HUES64 (cell line): ENCODE data around the gene LTBP1.
"Not testable (repeated sequence)": the region's sequence is repeated elsewhere in the genome, so short reads cannot be mapped to it uniquely, and the experiment has no call there.

Experiments used
- H3K27ac ChIP-seq: 2 replicates; pipeline ENCODE4 v1.7.0; 2013; ENCODE audit warnings: low read depth, low read length, inconsistent platforms
- H3K27me3 ChIP-seq: 2 replicates; pipeline ENCODE4 v1.6.1; 2013; ENCODE audit warnings: mild to moderate bottlenecking, low read length; ENCODE audit not compliant: insufficient read depth
- H3K36me3 ChIP-seq: 2 replicates; pipeline ENCODE4 v1.6.1; 2013; ENCODE audit warnings: mild to moderate bottlenecking, low read length; ENCODE audit not compliant: insufficient read depth
- H3K4me1 ChIP-seq: 2 replicates; pipeline ENCODE4 v1.6.1; 2013; ENCODE audit warnings: mild to moderate bottlenecking, low read length, moderate library complexity; ENCODE audit not compliant: insufficient read depth
- H3K4me3 ChIP-seq: 2 replicates; pipeline ENCODE4 v1.5.1; 2013; ENCODE audit warnings: mild to moderate bottlenecking, low read length, moderate library complexity
- H3K9ac ChIP-seq: 2 replicates; pipeline ENCODE4 v1.6.1; 2013; ENCODE audit warnings: mild to moderate bottlenecking, low read depth, low read length
- H3K9me3 ChIP-seq: 2 replicates; pipeline ENCODE4 v1.6.1; 2013; ENCODE audit warnings: low read depth, low read length; ENCODE audit not compliant: insufficient read depth
- WGBS: fragments of 150-250, 120-280 bp; methylation state at CpG from one replicate; pipeline ENCODE4 v1.1.7; 2013; ENCODE audit warnings: missing lambda C conversion rate; 5-methylcytosine and 5-hydroxymethylcytosine counted together

Gene LTBP1

GRCh38 chr2:33051586-33052360, 105.0 kb downstream of the LTBP1 start:
- WGBS = 96% methylated on average over 7 of the region's 7 CpGs
- no peaks in the 10 kb centered on the region for H3K36me3 ChIP-seq
- peaks cover 9% of the 10 kb centered on the region; the same call in 1 of the 2 replicates for H3K4me1 ChIP-seq
- no peak overlapping the region for H3K4me3 ChIP-seq
- H3K9me3 ChIP-seq = no peaks in the 10 kb centered on the region
- H3K27ac ChIP-seq = no peak overlapping the region
- H3K9ac ChIP-seq = no peak overlapping the region
- no peaks in the 10 kb centered on the region for H3K27me3 ChIP-seq

GRCh38 chr2:33052361-33052735, 105.6 kb downstream of the LTBP1 start:
- Histone ChIP-seq H3K27me3 (no peaks in the 10 kb centered on the region), H3K4me1 (peaks cover 9% of the 10 kb centered on the region; the same call in 1 of the 2 replicates), H3K9ac (no peak overlapping the region), H3K4me3 (no peak overlapping the region), H3K9me3 (no peaks in the 10 kb centered on the region), H3K36me3 (no peaks in the 10 kb centered on the region), H3K27ac (no peak overlapping the region)
- WGBS = 98% methylated on average over 3 of the region's 3 CpGs

- not testable (repeated sequence) for H3K27ac ChIP-seq, H3K4me1 ChIP-seq, H3K27me3 ChIP-seq, H3K9ac ChIP-seq, H3K36me3 ChIP-seq, H3K9me3 ChIP-seq, H3K4me3 ChIP-seq
- 96% methylated on average over 11 of the region's 11 CpGs for WGBS
Measured at GRCh38 chr2:33052795-33053194, 106.0 kb downstream of the LTBP1 start.

- Histone ChIP-seq H3K27ac (no peak overlapping the region), H3K4me3 (no peak overlapping the region), H3K9me3 (no peaks in the 10 kb centered on the region), H3K9ac (no peak overlapping the region), H3K36me3 (no peaks in the 10 kb centered on the region), H3K4me1 (no peaks in the 10 kb centered on the region), H3K27me3 (no peaks in the 10 kb centered on the region)
- WGBS = 84% methylated on average over 12 of the region's 12 CpGs
Measured at GRCh38 chr2:33056170-33056569, 109.4 kb downstream of the LTBP1 start.

GRCh38 chr2:33057307-33058028, 110.7 kb downstream of the LTBP1 start:
- H3K4me3 ChIP-seq, H3K27me3 ChIP-seq, H3K9ac ChIP-seq, H3K36me3 ChIP-seq, H3K9me3 ChIP-seq, H3K27ac ChIP-seq, H3K4me1 ChIP-seq: not testable (repeated sequence)
- 89% methylated on average over 39 of the region's 39 CpGs for WGBS

- H3K9me3 ChIP-seq = no peaks in the 10 kb centered on the region
- peaks cover 9% of the 10 kb centered on the region; the same call in 1 of the 2 replicates for H3K4me1 ChIP-seq
- H3K27ac ChIP-seq = no peak overlapping the region
- H3K9ac ChIP-seq = no peak overlapping the region
- H3K36me3 ChIP-seq = no peaks in the 10 kb centered on the region
- no peaks in the 10 kb centered on the region for H3K27me3 ChIP-seq
- no peak overlapping the region for H3K4me3 ChIP-seq
- 96% methylated on average over 7 of the region's 8 CpGs for WGBS
Measured at GRCh38 chr2:33058716-33059470, 112.1 kb downstream of the LTBP1 start.

- 86% methylated on average over 3 of the region's 3 CpGs for WGBS
- no peak overlapping the region for H3K27ac ChIP-seq
- no peaks in the 10 kb centered on the region for H3K9me3 ChIP-seq
- peaks cover 9% of the 10 kb centered on the region; the same call in 1 of the 2 replicates for H3K4me1 ChIP-seq
- H3K27me3 ChIP-seq = no peaks in the 10 kb centered on the region
- no peaks in the 10 kb centered on the region for H3K36me3 ChIP-seq
- no peak overlapping the region for H3K4me3 ChIP-seq
- H3K9ac ChIP-seq = no peak overlapping the region
Measured at GRCh38 chr2:33059471-33060156, 112.9 kb downstream of the LTBP1 start.

- WGBS = 97% methylated on average over 2 of the region's 2 CpGs
- no peak overlapping the region for H3K9ac ChIP-seq
Measured at GRCh38 chr2:33060405-33060804, 113.7 kb downstream of the LTBP1 start.

GRCh38 chr2:33062665-33063250, 116.0 kb downstream of the LTBP1 start:
- no peak overlapping the region for H3K27ac ChIP-seq
- no peak overlapping the region for H3K4me3 ChIP-seq
- H3K9me3 ChIP-seq = no peaks in the 10 kb centered on the region
- no peaks in the 10 kb centered on the region for H3K27me3 ChIP-seq
- no peaks in the 10 kb centered on the region for H3K36me3 ChIP-seq
- H3K4me1 ChIP-seq = peaks cover 11% of the 10 kb centered on the region
- no peak overlapping the region for H3K9ac ChIP-seq
- WGBS = 92% methylated on average over 3 of the region's 4 CpGs

More at GRCh38 chr2:33060405-33060804, 113.7 kb downstream of the LTBP1 start:
- H3K4me3 ChIP-seq = no peak overlapping the region
- no peak overlapping the region for H3K27ac ChIP-seq
- H3K4me1 ChIP-seq = peaks cover 9% of the 10 kb centered on the region; the same call in 1 of the 2 replicates
- no peaks in the 10 kb centered on the region for H3K36me3 ChIP-seq
- H3K9me3 ChIP-seq = no peaks in the 10 kb centered on the region
- H3K27me3 ChIP-seq = no peaks in the 10 kb centered on the region

GRCh38 chr2:33064349-33064801, 117.6 kb downstream of the LTBP1 start:
- Histone ChIP-seq H3K4me3 (no peak overlapping the region), H3K4me1 (peaks cover 12% of the 10 kb centered on the region), H3K36me3 (no peaks in the 10 kb centered on the region), H3K9ac (no peak overlapping the region), H3K27ac (no peak overlapping the region), H3K9me3 (no peaks in the 10 kb centered on the region), H3K27me3 (no peaks in the 10 kb centered on the region)
- 85% methylated on average over 3 of the region's 3 CpGs for WGBS
